GF-D8 (cell line): ENCODE data around the gene CAND2.

ENCODE experiments used
- DNase-seq: peaks from one replicate; lab custom pipeline; 2025; lab: John Stamatoyannopoulos, UW

Gene CAND2

GRCh38 chr3:12807601-12808359 is 11.3 kb downstream of the CAND2 start:
- no peak for DNase-seq

GRCh38 chr3:12808587-12808986 is 12.1 kb downstream of the CAND2 start:
- DNase-seq: no peak

- DNase-seq: no peak
These were observed 12.5 kb downstream of the CAND2 start for GRCh38 chr3:12809001-12809400.

- no peak for DNase-seq
These were observed 13.0 kb downstream of the CAND2 start for GRCh38 chr3:12809435-12809834.

GRCh38 chr3:12810013-12810780 is 13.7 kb downstream of the CAND2 start:
- peak; percentile 12 for DNase-seq

- DNase-seq: no peak
These were observed 14.5 kb downstream of the CAND2 start for GRCh38 chr3:12810961-12811360.

GRCh38 chr3:12812812-12813211 is 16.3 kb downstream of the CAND2 start:
- no peak for DNase-seq

- DNase-seq: no peak
These were observed 17.5 kb downstream of the CAND2 start for GRCh38 chr3:12813967-12814366.

GRCh38 chr3:12815078-12815477 is 18.6 kb downstream of the CAND2 start:
- DNase-seq: no peak

- no peak for DNase-seq
These were observed 19.2 kb downstream of the CAND2 start for GRCh38 chr3:12815719-12816118.

GRCh38 chr3:12816521-12817342 is 20.3 kb downstream of the CAND2 start:
- DNase-seq: no peak

- DNase-seq: no peak
These were observed 20.8 kb downstream of the CAND2 start for GRCh38 chr3:12817343-12817710.

GRCh38 chr3:12818273-12818672 is 21.8 kb downstream of the CAND2 start:
- DNase-seq: no peak

GRCh38 chr3:12818773-12819172 is 22.3 kb downstream of the CAND2 start:
- no peak for DNase-seq

- DNase-seq: no peak
These were observed 26.4 kb downstream of the CAND2 start for GRCh38 chr3:12822725-12823373.

GRCh38 chr3:12824299-12824698 is 27.8 kb downstream of the CAND2 start:
- no peak for DNase-seq

GRCh38 chr3:12825156-12825555 is 28.7 kb downstream of the CAND2 start:
- no peak for DNase-seq

GRCh38 chr3:12828751-12829150 is 32.3 kb downstream of the CAND2 start:
- DNase-seq: no peak

GRCh38 chr3:12829404-12829803 is 32.9 kb downstream of the CAND2 start:
- no peak for DNase-seq

- DNase-seq: no peak
These were observed 33.7 kb downstream of the CAND2 start for GRCh38 chr3:12829886-12830784.

GRCh38 chr3:12830785-12831156 is 34.3 kb downstream of the CAND2 start:
- DNase-seq: no peak
